Mesenchymal stem cell (in vitro differentiated cells and primary cell): ENCODE data around the gene RRP8.

Experiments
- DNase-seq: peaks from one replicate; pipeline ENCODE4 v3.0.0-alpha.2; 2013
- H2AFZ ChIP-seq: one replicate; pipeline ENCODE4 v1.6.1; 2013; ENCODE audit warnings: low read depth, mild to moderate bottlenecking, control low read depth, inconsistent platforms, low read length, moderate library complexity
- H2AK5ac ChIP-seq: 2 replicates; pipeline ENCODE4 v1.6.1; 2013; ENCODE audit warnings: low read length, moderate library complexity, mild to moderate bottlenecking, inconsistent platforms; ENCODE audit not compliant: severe bottlenecking
- H2BK120ac ChIP-seq: one replicate; pipeline ENCODE4 v1.6.1; 2013; ENCODE audit warnings: low read depth, mild to moderate bottlenecking, inconsistent platforms, low read length, moderate library complexity
- H2BK12ac ChIP-seq, 2 experiments: one replicate each; pipeline ENCODE4 v1.6.1; 2013; ENCODE audit warnings: inconsistent platforms in 2 of 2, low read length in 2 of 2, mild to moderate bottlenecking in 2 of 2, moderate library complexity in 2 of 2, control low read depth in 1 of 2
- H2BK15ac ChIP-seq: one replicate; pipeline ENCODE4 v1.6.1; 2013; ENCODE audit warnings: mild to moderate bottlenecking, low read depth, inconsistent platforms; ENCODE audit not compliant: poor library complexity, severe bottlenecking
- H2BK5ac ChIP-seq: 2 replicates; pipeline ENCODE4 v1.6.1; 2013; ENCODE audit warnings: low read depth, mild to moderate bottlenecking, low read length, control low read depth, inconsistent platforms; ENCODE audit not compliant: poor library complexity, severe bottlenecking
- H3K14ac ChIP-seq, 2 experiments: one replicate each; pipeline ENCODE4 v1.6.1; 2013; ENCODE audit warnings: inconsistent platforms in 2 of 2, low read length in 2 of 2, control low read depth in 1 of 2, mild to moderate bottlenecking in 1 of 2, moderate library complexity in 1 of 2
- H3K18ac ChIP-seq, 2 experiments: one replicate each; pipeline ENCODE4 v1.6.1; 2013; ENCODE audit warnings: inconsistent platforms in 2 of 2, low read length in 2 of 2, control low read depth in 1 of 2, low read depth in 1 of 2, mild to moderate bottlenecking in 1 of 2
- H3K23ac ChIP-seq, 2 experiments: one replicate each; pipeline ENCODE4 v1.6.1; 2013; ENCODE audit warnings: inconsistent platforms in 2 of 2, low read length in 2 of 2, mild to moderate bottlenecking in 2 of 2, moderate library complexity in 2 of 2, control low read depth in 1 of 2
- H3K27ac ChIP-seq: 2 replicates; pipeline ENCODE4 v1.5.1; 2013; ENCODE audit warnings: mild to moderate bottlenecking, moderate library complexity, low read length, control low read depth, inconsistent platforms; ENCODE audit not compliant: poor library complexity, severe bottlenecking
- H3K27me3 ChIP-seq, 2 experiments: 2 replicates each; pipeline versions ENCODE4 v1.6.1 to v1.7.0; 2013; ENCODE audit warnings: low read length in 2 of 2, mild to moderate bottlenecking in 2 of 2, moderate library complexity in 2 of 2, control low read depth in 1 of 2, inconsistent platforms in 1 of 2; ENCODE audit not compliant: control insufficient read depth in 1 of 2, insufficient read depth in 1 of 2
- H3K36me3 ChIP-seq, 2 experiments: 2 replicates each; pipeline versions ENCODE4 v1.6.1 to v1.7.0; 2013; ENCODE audit warnings: low read length in 2 of 2, control low read depth in 1 of 2, inconsistent platforms in 1 of 2, low read depth in 1 of 2, mild to moderate bottlenecking in 1 of 2; ENCODE audit not compliant: insufficient read depth in 2 of 2, control insufficient read depth in 1 of 2
- H3K4ac ChIP-seq, 2 experiments: one replicate each; pipeline ENCODE4 v1.6.1; 2013; ENCODE audit warnings: inconsistent platforms in 2 of 2, low read length in 2 of 2, mild to moderate bottlenecking in 2 of 2, moderate library complexity in 2 of 2, control low read depth in 1 of 2, low read depth in 1 of 2
- H3K4me1 ChIP-seq: 2 replicates; pipeline ENCODE4 v1.6.1; 2013; ENCODE audit warnings: low read depth, low read length, control low read depth; ENCODE audit not compliant: control insufficient read depth, insufficient read depth
- H3K4me2 ChIP-seq: 2 replicates; pipeline ENCODE4 v1.6.1; 2013; ENCODE audit warnings: low read length, mild to moderate bottlenecking, inconsistent platforms; ENCODE audit not compliant: poor library complexity, severe bottlenecking
- H3K4me3 ChIP-seq, 2 experiments: 2 replicates each; pipeline versions ENCODE4 v1.5.1 to v1.7.0; 2013; ENCODE audit warnings: low read length in 2 of 2, mild to moderate bottlenecking in 2 of 2, control low read depth in 1 of 2, low read depth in 1 of 2; ENCODE audit not compliant: insufficient read depth in 1 of 2
- H3K79me1 ChIP-seq: replicated peaks from 2 replicates; pipeline ENCODE4 v1.6.1; 2013; ENCODE audit warnings: mild to moderate bottlenecking, control low read depth, low read length, inconsistent platforms; ENCODE audit not compliant: poor library complexity, severe bottlenecking
- H3K9ac ChIP-seq: 2 replicates; pipeline ENCODE4 v1.7.0; 2013; ENCODE audit warnings: mild to moderate bottlenecking, low read length, moderate library complexity
- H3K9me3 ChIP-seq: 2 replicates; pipeline ENCODE4 v1.7.0; 2013; ENCODE audit warnings: mild to moderate bottlenecking, low read length; ENCODE audit not compliant: control insufficient read depth
- H4K8ac ChIP-seq: one replicate; pipeline ENCODE4 v1.6.1; 2013; ENCODE audit warnings: inconsistent platforms, mild to moderate bottlenecking, low read length, moderate library complexity
- H4K91ac ChIP-seq: one replicate; pipeline ENCODE4 v1.6.1; 2013; ENCODE audit warnings: mild to moderate bottlenecking, low read length, inconsistent platforms
- WGBS: methylation state at CpG from one replicate; pipeline ENCODE4 v1.1.7; 2013; ENCODE audit warnings: mixed read lengths; 5-methylcytosine and 5-hydroxymethylcytosine counted together

The RRP8 gene

DNA sequence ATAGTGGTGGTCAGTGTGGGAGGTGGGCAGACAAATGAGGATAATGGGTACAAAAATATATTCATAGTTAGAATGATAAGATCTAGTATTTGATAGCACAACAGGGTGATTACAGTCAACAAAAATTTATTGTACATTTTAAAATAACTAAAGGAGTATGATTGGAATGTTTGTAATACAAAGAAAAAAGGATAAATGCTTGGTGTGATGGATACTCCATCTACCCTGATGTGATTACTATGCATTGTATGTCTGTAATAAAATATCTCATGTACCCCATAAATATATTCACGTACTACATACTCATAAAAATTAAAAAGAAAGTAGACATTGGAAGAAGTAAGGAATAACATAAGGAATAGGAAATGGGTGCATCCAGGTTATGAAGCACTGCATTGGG lies 15.4 kb downstream of the RRP8 start:
- no peak overlapping the region for H3K27ac ChIP-seq
- H2BK120ac ChIP-seq, result no peak overlapping the region
- H2BK15ac ChIP-seq, result no peak overlapping the region
- no peak overlapping the region for H2BK12ac ChIP-seq
- H3K79me1 ChIP-seq, result peaks cover 9% of the 10 kb centered on the region
- H3K23ac ChIP-seq, result no peak overlapping the region
- H3K14ac ChIP-seq, result no peak overlapping the region
- no peak overlapping the region for H2BK5ac ChIP-seq
- H4K8ac ChIP-seq, result no peak overlapping the region
- H3K36me3 ChIP-seq, result peaks cover 4 to 16% of the 10 kb centered on the region in 2 experiments
- no peak overlapping the region for H3K4me2 ChIP-seq
- H3K18ac ChIP-seq, result no peak overlapping the region
- DNase-seq, result no peak
- no peaks in the 10 kb centered on the region for H3K27me3 ChIP-seq
- H3K9ac ChIP-seq, result no peak overlapping the region
- no CpG with 5 or more reads among the region's 1 CpG for WGBS
- no peak overlapping the region for H2AK5ac ChIP-seq
- H3K4me1 ChIP-seq, result peaks cover 11% of the 10 kb centered on the region
- H4K91ac ChIP-seq, result no peak overlapping the region
- no peak overlapping the region for H2AFZ ChIP-seq
- no peak overlapping the region for H3K4ac ChIP-seq
- no peak overlapping the region for H3K4me3 ChIP-seq
- peaks cover 17% of the 10 kb centered on the region for H3K9me3 ChIP-seq

DNA sequence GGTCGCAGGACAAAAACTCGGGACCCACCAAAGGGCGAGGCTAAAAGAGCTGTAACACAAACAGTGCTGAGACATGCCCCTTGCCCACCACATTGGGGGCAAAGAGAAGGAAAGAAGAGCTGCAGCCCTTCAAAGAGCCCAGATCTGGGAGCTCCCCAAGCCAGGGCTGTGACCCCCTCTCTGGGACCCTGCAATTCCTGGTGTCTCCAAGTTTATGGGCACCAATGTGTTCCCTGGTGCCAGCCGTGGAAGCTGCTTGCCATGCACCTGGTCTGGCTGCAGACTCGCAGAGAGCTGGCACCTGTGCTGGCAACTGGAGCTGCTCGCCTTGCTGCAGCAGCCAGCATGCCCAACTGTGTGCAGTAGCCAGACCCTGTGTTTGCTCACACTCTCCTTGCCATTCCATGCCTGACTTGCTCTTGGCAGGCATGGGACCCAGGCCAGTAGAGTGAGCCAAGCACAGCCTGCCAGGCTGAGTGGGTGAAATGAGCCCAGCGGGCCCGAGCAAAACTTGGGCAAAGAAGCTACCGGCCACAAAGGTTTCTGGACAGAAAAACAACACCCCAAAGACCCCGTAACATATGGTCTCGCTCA lies 16.0 kb downstream of the RRP8 start:
- H3K14ac ChIP-seq, result no peak overlapping the region

DNA sequence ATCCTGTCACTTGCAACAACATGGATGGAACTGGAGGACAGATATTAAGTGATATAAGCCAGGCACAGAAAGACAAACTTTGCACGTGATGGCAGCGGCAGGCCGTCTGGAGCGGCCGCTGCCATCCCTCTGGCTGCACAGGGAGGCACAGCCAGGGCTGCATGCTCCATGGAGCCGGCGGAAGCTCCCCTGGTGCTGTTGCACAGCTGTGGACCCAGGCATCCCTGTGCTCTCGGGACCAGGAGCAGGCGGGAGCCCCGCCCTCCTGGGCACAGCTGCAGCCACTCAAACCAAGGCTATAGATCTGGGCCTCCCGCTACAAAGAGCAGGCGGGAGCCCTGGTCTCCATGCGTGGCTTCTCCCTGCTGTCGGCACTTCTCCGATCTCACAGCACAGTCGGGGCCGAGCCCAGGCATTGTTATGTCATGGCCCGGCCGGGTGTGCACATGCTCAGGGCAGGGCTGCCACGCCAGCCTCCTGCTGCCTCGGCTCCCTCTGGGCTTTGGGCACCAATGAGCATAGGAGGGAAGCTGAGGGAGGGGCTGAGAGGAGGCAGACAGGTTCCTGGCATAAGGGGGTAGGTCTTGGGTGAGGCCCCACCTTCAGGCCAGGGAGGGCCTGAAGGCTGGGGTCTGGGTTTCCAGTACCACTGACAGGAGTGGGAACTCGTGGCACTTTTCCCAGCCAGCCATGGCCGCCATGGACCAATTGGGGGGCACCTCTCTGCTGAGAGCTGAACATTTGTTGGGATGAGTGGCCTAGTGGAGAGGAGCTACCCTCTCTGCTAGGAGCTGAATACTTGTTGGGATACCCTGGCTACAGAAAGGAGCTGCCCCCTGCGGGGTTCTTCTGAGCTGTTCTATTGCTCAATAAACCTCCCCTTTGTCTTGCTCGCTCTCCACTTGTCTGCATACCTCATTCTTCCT lies 16.7 kb downstream of the RRP8 start:
- Histone ChIP-seq H2AFZ (no peak overlapping the region), H3K36me3 (peaks cover 4 to 5% of the 10 kb centered on the region in 2 experiments), H2BK120ac (no peak overlapping the region), H3K9ac (no peak overlapping the region), H2BK15ac (no peak overlapping the region), H3K27ac (no peak overlapping the region), H3K4me2 (peak overlapping the region; percentile 62), H3K18ac (peak overlapping the region in 1 of 2 experiments; percentile 28), H3K9me3 (peaks cover 17% of the 10 kb centered on the region), H4K91ac (no peak overlapping the region), H3K79me1 (peaks cover 4% of the 10 kb centered on the region), H2BK5ac (no peak overlapping the region), H3K4me3 (peak overlapping the region in 1 of 2 experiments; percentile 3), H2BK12ac (no peak overlapping the region), H3K4me1 (peaks cover 11% of the 10 kb centered on the region), H4K8ac (no peak overlapping the region), H3K27me3 (no peaks in the 10 kb centered on the region), H2AK5ac (no peak overlapping the region), H3K14ac (no peak overlapping the region), H3K4ac (no peak overlapping the region), H3K23ac (no peak overlapping the region)
- 37% methylated on average over 25 of the region's 25 CpGs for WGBS
- DNase-seq, result peak; percentile 22

More for the DNA sequence above, 16.0 kb downstream of the RRP8 start:
- Histone ChIP-seq H2BK15ac (no peak overlapping the region), H3K27me3 (no peaks in the 10 kb centered on the region), H2AFZ (no peak overlapping the region), H3K18ac (no peak overlapping the region), H2AK5ac (no peak overlapping the region), H3K27ac (no peak overlapping the region), H3K79me1 (peaks cover 4% of the 10 kb centered on the region), H4K91ac (peak overlapping the region; percentile 7), H3K9me3 (peaks cover 17% of the 10 kb centered on the region), H3K4ac (peak overlapping the region in 1 of 2 experiments; percentile 0), H2BK5ac (no peak overlapping the region), H3K4me2 (no peak overlapping the region), H3K36me3 (peaks cover 4 to 13% of the 10 kb centered on the region in 2 experiments), H3K4me1 (peaks cover 11% of the 10 kb centered on the region), H3K4me3 (peak overlapping the region in 1 of 2 experiments; percentile 22), H3K23ac (peak overlapping the region in 1 of 2 experiments; percentile 77), H4K8ac (peak overlapping the region; percentile 77), H2BK120ac (no peak overlapping the region), H2BK12ac (no peak overlapping the region), H3K9ac (no peak overlapping the region)
- WGBS, result 86% methylated on average over 11 of the region's 11 CpGs
- no peak for DNase-seq

DNA sequence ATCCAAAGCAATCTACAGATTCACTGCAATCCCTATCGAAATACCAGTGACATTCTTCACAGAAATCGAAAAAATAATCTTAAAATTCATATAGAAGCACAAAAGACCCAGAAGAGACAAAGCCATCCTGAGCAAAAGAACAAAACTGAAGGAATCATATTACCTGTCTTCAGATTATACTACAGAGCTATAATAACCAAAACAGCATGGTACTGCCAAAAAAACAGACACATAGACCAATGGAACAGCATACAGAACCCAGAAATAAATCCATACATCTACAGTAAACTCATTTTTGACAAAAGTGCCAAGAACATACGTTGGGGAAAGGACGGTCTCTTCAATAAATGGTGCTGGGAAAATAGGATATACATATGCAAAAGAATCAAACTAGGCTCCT lies 18.9 kb downstream of the RRP8 start:
- no peak overlapping the region for H3K4ac ChIP-seq
- H3K4me3 ChIP-seq, result no peak overlapping the region
- no peak overlapping the region for H2BK15ac ChIP-seq
- H3K79me1 ChIP-seq, result peaks cover 9% of the 10 kb centered on the region
- no peak overlapping the region for H2BK5ac ChIP-seq
- H3K18ac ChIP-seq, result no peak overlapping the region
- H4K8ac ChIP-seq, result no peak overlapping the region
- no peak overlapping the region for H3K14ac ChIP-seq
- no peak overlapping the region for H2BK120ac ChIP-seq
- no peak overlapping the region for H2AFZ ChIP-seq
- no peak overlapping the region for H3K9ac ChIP-seq
- H3K4me2 ChIP-seq, result no peak overlapping the region
- H4K91ac ChIP-seq, result no peak overlapping the region
- H3K27ac ChIP-seq, result no peak overlapping the region
- H3K4me1 ChIP-seq, result peaks cover 11% of the 10 kb centered on the region
- no peak overlapping the region for H2AK5ac ChIP-seq
- 92% methylated on average over 3 of the region's 4 CpGs for WGBS
- DNase-seq, result no peak
- H3K9me3 ChIP-seq, result peaks cover 17% of the 10 kb centered on the region
- no peak overlapping the region for H3K23ac ChIP-seq
- no peaks in the 10 kb centered on the region for H3K27me3 ChIP-seq
- H2BK12ac ChIP-seq, result no peak overlapping the region
- peaks cover 7 to 17% of the 10 kb centered on the region in 2 experiments for H3K36me3 ChIP-seq
